Left lobe of liver (tissue), 2 donors: ENCODE data around the gene ARIH1. TPM values are rescaled to one million over a fixed set of nuclear protein-coding genes. Genes with fewer than 3 reads are reported as not detected.

Source experiments
- ATAC-seq: fragments of 200-7000 bp; cut with Tn5 transposase; one replicate; pipeline ENCODE4 v1.9.1; 2020; ENCODE audit warnings: mild to moderate bottlenecking, moderate library complexity
- DNase-seq: peaks from one replicate; pipeline ENCODE4 v3.0.0-alpha.2; 2020; ENCODE audit warnings: low spot score
- total RNA-seq: library from RNA; stranded (reverse); gene quantifications from one replicate; pipeline ENCODE4 v1.2.1, GENCODE V29; 2021
- donor health status: DM: no; HTN: no; CAD: no; lungs with moderate emphysema.
- donor health status: DM: no; HTN: yes; CAD: no.

Gene ARIH1
- total RNA-seq, 1 donor from 2014 or later, result 65.9 TPM

- ATAC-seq, result no peak
- DNase-seq, result no peak
Observed at GRCh38 chr15:72486144-72486543, 12.0 kb downstream of the ARIH1 start.

GRCh38 chr15:72487070-72487797, 13.1 kb downstream of the ARIH1 start:
- ATAC-seq (no peak), DNase-seq (no peak)

- ATAC-seq (no peak), DNase-seq (no peak)
Observed at GRCh38 chr15:72488558-72488957, 14.4 kb downstream of the ARIH1 start.

- DNase-seq, result no peak
- no peak for ATAC-seq
Observed at GRCh38 chr15:72489943-72490554, 15.9 kb downstream of the ARIH1 start.

- ATAC-seq (no peak), DNase-seq (no peak)
Observed at GRCh38 chr15:72491768-72492167, 17.6 kb downstream of the ARIH1 start.

- ATAC-seq, result peak; percentile 53
Observed at GRCh38 chr15:72492733-72493132, 18.6 kb downstream of the ARIH1 start.

GRCh38 chr15:72493220-72493619, 19.1 kb downstream of the ARIH1 start:
- ATAC-seq (peak; percentile 88), DNase-seq (no peak)

More at GRCh38 chr15:72492733-72493132, 18.6 kb downstream of the ARIH1 start:
- DNase-seq, result no peak

- DNase-seq (no peak), ATAC-seq (no peak)
Observed at GRCh38 chr15:72495007-72495406, 20.9 kb downstream of the ARIH1 start.

GRCh38 chr15:72496783-72497182, 22.7 kb downstream of the ARIH1 start:
- no peak for DNase-seq
- no peak for ATAC-seq

GRCh38 chr15:72497402-72497801, 23.3 kb downstream of the ARIH1 start:
- DNase-seq, result no peak
- no peak for ATAC-seq

- ATAC-seq, result no peak
Observed at GRCh38 chr15:72502220-72502809, 28.2 kb downstream of the ARIH1 start.

GRCh38 chr15:72503147-72503546, 29.0 kb downstream of the ARIH1 start:
- DNase-seq (no peak), ATAC-seq (no peak)

More at GRCh38 chr15:72502220-72502809, 28.2 kb downstream of the ARIH1 start:
- no peak for DNase-seq

GRCh38 chr15:72507402-72508092, 33.4 kb downstream of the ARIH1 start:
- DNase-seq (no peak), ATAC-seq (no peak)

- ATAC-seq (no peak), DNase-seq (no peak)
Observed at GRCh38 chr15:72509484-72509883, 35.4 kb downstream of the ARIH1 start.

- no peak for ATAC-seq
Observed at GRCh38 chr15:72511536-72511935, 37.4 kb downstream of the ARIH1 start.

GRCh38 chr15:72515591-72516389, 41.7 kb downstream of the ARIH1 start:
- no peak for ATAC-seq

More at GRCh38 chr15:72511536-72511935, 37.4 kb downstream of the ARIH1 start:
- DNase-seq, result no peak

GRCh38 chr15:72516777-72517176, 42.6 kb downstream of the ARIH1 start:
- DNase-seq (no peak), ATAC-seq (no peak)

More at GRCh38 chr15:72515591-72516389, 41.7 kb downstream of the ARIH1 start:
- DNase-seq, result no peak

- no peak for DNase-seq
- no peak for ATAC-seq
Observed at GRCh38 chr15:72521682-72522081, 47.6 kb downstream of the ARIH1 start.

GRCh38 chr15:72532991-72533601, 59.0 kb downstream of the ARIH1 start:
- DNase-seq (no peak), ATAC-seq (peak; percentile 50)

- ATAC-seq (no peak), DNase-seq (no peak)
Observed at GRCh38 chr15:72534523-72534922, 60.4 kb downstream of the ARIH1 start.
